Activated naive CD4-positive, alpha-beta T cell treated with anti-CD3 and anti-CD28 coated beads for 36 hours (primary cell): ENCODE data around the gene MOGAT2. TPM values are rescaled to one million over a fixed set of nuclear protein-coding genes. Genes with fewer than 3 reads are reported as not detected.

Experiments
- CTCF ChIA-PET: fragments of 350-600 bp; sonication (Branson Sonifier 250); formaldehyde crosslinking; loops from one replicate; lab custom pipeline; 2021; ENCODE audit warnings: antibody characterized with exemption; lab: Charles Lee
- DNase-seq: peaks from one replicate; pipeline ENCODE4 v3.0.0-alpha.2; 2020
- H3K27ac Mint-ChIP-seq: one replicate; pipeline ENCODE4 v1.8.0; 2021; ENCODE audit warnings: mild to moderate bottlenecking, mixed read lengths
- H3K27me3 Mint-ChIP-seq: one replicate; pipeline ENCODE4 v1.8.0; 2021; ENCODE audit warnings: low read depth, mixed read lengths
- H3K36me3 Mint-ChIP-seq: one replicate; pipeline ENCODE4 v1.8.0; 2021; ENCODE audit warnings: low read depth, mixed read lengths
- H3K4me1 Mint-ChIP-seq: one replicate; pipeline ENCODE4 v1.8.0; 2021; ENCODE audit warnings: low read depth, mixed read lengths
- H3K4me3 Mint-ChIP-seq: one replicate; pipeline ENCODE4 v1.8.0; 2021; ENCODE audit warnings: mild to moderate bottlenecking, moderate library complexity, mixed read lengths
- H3K9me3 Mint-ChIP-seq: one replicate; pipeline ENCODE4 v1.8.0; 2021; ENCODE audit warnings: mixed read lengths
- intact Hi-C: fragments of 100-400 bp; cut with micrococcal nuclease; formaldehyde crosslinking; loops from one replicate; pipeline ENCODE4 v1.15.1; 2023
- total RNA-seq, 2 experiments: library from RNA; stranded (reverse); gene quantifications; one replicate each; pipeline ENCODE4 v1.2.3, GENCODE V29; 2021

MOGAT2 gene
- total RNA-seq, 2 experiments from 2014 or later, result not detected

- Mint-ChIP-seq H3K4me1 (no peaks in the 10 kb centered on the region), H3K4me3 (no peak overlapping the region), H3K9me3 (no peaks in the 10 kb centered on the region), H3K27me3 (no peaks in the 10 kb centered on the region), H3K36me3 (no peaks in the 10 kb centered on the region), H3K27ac (no peak overlapping the region)
- CTCF ChIA-PET, result interaction anchor here (0.7 to 1.1 kb wide), 5 partner anchors 29 to 391 kb away, joined by 3 to 5 read pairs (median 4); no protein-coding TSS in a partner anchor
- intact Hi-C loops, result loop anchor here (2.0 to 5.0 kb wide), 2 partner anchors 81 to 595 kb away; no protein-coding TSS in a partner anchor
- no peak for DNase-seq
Measured at GRCh38 chr11:75721852-75722668, 4.4 kb downstream of the MOGAT2 start.

DNA sequence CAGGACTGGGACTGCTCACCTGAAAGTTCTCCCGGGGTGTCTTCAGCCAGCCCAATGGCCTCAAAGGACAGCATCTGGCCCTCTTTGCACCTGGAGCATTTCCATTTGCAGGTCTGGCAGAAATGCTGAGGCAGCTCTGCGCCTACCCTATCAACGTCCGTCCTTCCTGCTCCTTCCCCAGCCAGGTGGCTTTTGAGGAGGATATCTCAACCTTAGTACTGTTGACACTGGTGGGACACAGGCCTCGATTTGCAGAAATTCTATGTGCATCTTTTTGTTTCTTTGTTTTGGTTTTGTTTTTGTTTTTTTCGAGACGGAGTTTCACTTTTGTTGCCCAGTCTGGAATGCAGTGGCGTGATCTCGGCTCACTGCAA is 5.0 kb downstream of the MOGAT2 start:
- no peaks in the 10 kb centered on the region for H3K9me3 Mint-ChIP-seq
- no peaks in the 10 kb centered on the region for H3K4me1 Mint-ChIP-seq
- intact Hi-C loops, result loop anchor here (1.0 to 5.0 kb wide), 5 partner anchors 46 to 595 kb away; partner anchors contain the start of gene DGAT2
- no peak overlapping the region for H3K4me3 Mint-ChIP-seq
- no peak overlapping the region for H3K27ac Mint-ChIP-seq
- CTCF ChIA-PET, result interaction anchor here (0.6 to 1.2 kb wide), 9 partner anchors 12 to 429 kb away, joined by 3 to 5 read pairs (median 4); no protein-coding TSS in a partner anchor
- no peaks in the 10 kb centered on the region for H3K36me3 Mint-ChIP-seq
- H3K27me3 Mint-ChIP-seq, result no peaks in the 10 kb centered on the region
- DNase-seq, result no peak

DNA sequence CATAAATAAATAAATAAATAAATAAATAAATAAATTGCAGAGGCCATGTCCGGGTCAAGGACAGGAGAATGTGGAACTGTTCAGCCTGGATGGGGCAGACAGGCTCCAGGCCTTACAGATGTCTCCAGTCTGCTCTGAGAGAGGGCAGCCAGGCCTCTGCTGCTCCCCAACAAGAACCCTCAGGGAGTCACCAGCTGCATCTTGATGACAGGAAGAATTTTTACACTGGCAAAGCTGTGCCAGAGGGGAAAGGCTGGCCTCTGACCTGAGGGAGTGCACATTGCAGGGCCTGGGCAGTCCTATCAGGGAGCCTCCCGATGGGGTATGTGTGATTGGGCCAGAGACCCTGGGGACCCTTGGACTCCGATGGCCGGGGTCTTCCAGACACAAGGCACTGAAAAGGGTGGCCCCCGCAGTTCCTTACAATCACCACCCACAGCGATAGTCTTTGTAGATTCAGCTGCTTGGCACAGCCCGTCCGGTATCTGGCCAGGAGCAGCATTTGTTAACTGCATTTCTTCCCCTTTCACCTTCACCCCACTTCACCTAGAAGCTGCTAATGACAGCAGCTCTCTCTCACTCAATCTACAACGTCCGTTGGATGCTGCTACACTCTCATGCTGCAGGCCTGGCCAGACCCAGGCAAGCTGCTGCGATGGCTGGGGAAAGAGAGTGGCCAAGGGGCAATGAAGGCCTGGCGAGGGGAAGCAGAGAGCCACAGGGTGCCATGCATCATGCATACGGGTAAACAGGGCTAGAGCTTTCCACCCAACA is 8.1 kb downstream of the MOGAT2 start:
- no peak overlapping the region for H3K4me3 Mint-ChIP-seq
- CTCF ChIA-PET, result interaction anchor here (0.9 to 1.7 kb wide), 2 partner anchors 147 to 426 kb away, joined by 3 to 7 read pairs; no protein-coding TSS in a partner anchor

DNA sequence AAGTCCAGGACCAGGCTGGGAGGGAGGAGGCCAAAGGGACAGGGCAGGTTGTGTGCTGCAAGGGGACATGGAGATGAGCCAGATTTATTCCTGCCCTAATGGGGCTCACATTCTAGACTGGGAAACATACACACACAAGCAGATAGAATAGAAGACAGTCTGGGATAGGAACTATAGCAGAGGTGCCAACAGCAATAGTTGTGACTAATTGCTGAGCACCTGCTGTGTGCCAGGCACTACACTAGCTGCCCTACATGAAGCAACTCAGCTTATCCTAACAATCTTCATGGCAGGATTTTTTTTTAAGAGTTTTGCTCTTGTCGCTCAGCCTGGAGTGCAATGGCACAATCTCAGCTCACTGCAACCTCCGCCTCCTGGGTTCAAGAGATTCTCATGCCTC is 11.4 kb downstream of the MOGAT2 start:
- Mint-ChIP-seq H3K4me3 (no peak overlapping the region), H3K27ac (no peak overlapping the region), H3K36me3 (no peaks in the 10 kb centered on the region), H3K9me3 (no peaks in the 10 kb centered on the region), H3K4me1 (peaks cover 1% of the 10 kb centered on the region), H3K27me3 (no peaks in the 10 kb centered on the region)
- no peak for DNase-seq
- CTCF ChIA-PET, result interaction anchor here (2.4 kb wide), 1 partner anchor 23 kb away, joined by 6 read pairs; no protein-coding TSS in a partner anchor
- intact Hi-C loops, result no loop called here

More for the DNA sequence above, 8.1 kb downstream of the MOGAT2 start:
- Mint-ChIP-seq H3K27ac (no peak overlapping the region), H3K27me3 (no peaks in the 10 kb centered on the region), H3K9me3 (no peaks in the 10 kb centered on the region), H3K36me3 (no peaks in the 10 kb centered on the region), H3K4me1 (no peaks in the 10 kb centered on the region)
- DNase-seq, result no peak
- intact Hi-C loops, result no loop called here

DNA sequence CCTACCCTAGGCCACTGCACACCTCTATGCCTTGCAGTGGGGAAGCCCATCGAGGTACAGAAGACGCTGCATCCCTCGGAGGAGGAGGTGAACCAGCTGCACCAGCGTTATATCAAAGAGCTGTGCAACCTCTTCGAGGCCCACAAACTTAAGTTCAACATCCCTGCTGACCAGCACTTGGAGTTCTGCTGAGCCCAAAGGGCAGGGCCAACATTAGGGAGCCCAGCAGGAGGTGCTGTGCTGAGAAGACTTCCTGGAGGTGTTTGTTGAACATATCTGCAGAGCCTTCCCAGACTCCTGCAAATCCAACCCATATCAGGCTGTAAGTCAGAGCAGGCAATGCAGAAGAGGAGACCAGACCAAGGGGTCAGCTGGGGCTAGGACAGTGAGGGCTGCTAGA is 13.5 kb downstream of the MOGAT2 start:
- Mint-ChIP-seq H3K27ac (no peak overlapping the region), H3K36me3 (no peaks in the 10 kb centered on the region), H3K27me3 (no peaks in the 10 kb centered on the region), H3K4me3 (no peak overlapping the region), H3K9me3 (no peaks in the 10 kb centered on the region), H3K4me1 (peaks cover 2% of the 10 kb centered on the region)
- CTCF ChIA-PET, result interaction anchor here (1.4 kb wide), 1 partner anchor 47 kb away, joined by 3 read pairs; no protein-coding TSS in a partner anchor
- intact Hi-C loops, result no loop called here
- no peak for DNase-seq

- no peaks in the 10 kb centered on the region for H3K9me3 Mint-ChIP-seq
- H3K27ac Mint-ChIP-seq, result no peak overlapping the region
- intact Hi-C loops, result no loop called here
- peaks cover 4% of the 10 kb centered on the region for H3K27me3 Mint-ChIP-seq
- no peak overlapping the region for H3K4me3 Mint-ChIP-seq
- DNase-seq, result no peak
- CTCF ChIA-PET, result no interaction called here
- H3K4me1 Mint-ChIP-seq, result peaks cover 2% of the 10 kb centered on the region
- no peaks in the 10 kb centered on the region for H3K36me3 Mint-ChIP-seq
Measured at GRCh38 chr11:75733071-75733430, 15.4 kb downstream of the MOGAT2 start.

- Mint-ChIP-seq H3K9me3 (no peaks in the 10 kb centered on the region), H3K27me3 (peaks cover 4% of the 10 kb centered on the region), H3K4me1 (peaks cover 2% of the 10 kb centered on the region), H3K4me3 (no peak overlapping the region), H3K27ac (no peak overlapping the region), H3K36me3 (no peaks in the 10 kb centered on the region)
- DNase-seq, result peak; percentile 25
- CTCF ChIA-PET, result no interaction called here
- intact Hi-C loops, result no loop called here
Measured at GRCh38 chr11:75733431-75734107, 15.9 kb downstream of the MOGAT2 start.

DNA sequence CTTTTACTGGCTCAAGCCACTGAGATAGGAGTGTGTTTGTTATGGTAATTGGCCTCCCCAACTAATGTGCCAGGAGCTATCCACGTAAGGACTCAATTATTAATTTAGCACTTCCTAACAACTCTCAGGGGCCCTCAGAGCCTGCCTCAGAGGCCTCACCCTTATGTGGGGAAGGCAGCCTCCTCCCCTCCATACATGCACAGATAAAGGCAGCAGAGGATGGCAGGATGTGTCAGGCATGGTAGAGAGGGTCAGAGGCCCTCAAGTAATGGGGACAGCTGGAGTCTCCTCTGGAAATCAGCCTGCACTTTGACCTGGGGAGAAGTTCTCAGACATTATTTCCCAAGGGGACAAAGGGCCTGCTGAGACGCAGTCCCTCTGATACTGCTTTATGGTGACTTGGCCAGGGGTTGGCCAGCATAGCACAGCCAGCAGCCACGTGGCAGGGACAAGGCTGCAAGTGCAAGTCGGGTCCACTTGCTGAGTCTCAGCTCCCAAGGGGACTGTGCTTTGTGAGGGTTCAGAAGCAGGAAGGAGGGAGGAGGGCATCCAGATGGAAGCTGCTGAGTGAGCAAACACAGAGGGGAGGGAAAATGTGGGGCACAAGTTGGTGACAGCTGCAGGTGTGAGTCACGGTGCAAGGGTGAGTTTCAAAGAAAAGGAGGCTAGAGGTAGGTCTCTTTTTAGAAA is 17.0 kb downstream of the MOGAT2 start:
- intact Hi-C loops, result no loop called here
- CTCF ChIA-PET, result interaction anchor here (1.2 kb wide), 1 partner anchor 12 kb away, joined by 4 read pairs; no protein-coding TSS in a partner anchor

DNA sequence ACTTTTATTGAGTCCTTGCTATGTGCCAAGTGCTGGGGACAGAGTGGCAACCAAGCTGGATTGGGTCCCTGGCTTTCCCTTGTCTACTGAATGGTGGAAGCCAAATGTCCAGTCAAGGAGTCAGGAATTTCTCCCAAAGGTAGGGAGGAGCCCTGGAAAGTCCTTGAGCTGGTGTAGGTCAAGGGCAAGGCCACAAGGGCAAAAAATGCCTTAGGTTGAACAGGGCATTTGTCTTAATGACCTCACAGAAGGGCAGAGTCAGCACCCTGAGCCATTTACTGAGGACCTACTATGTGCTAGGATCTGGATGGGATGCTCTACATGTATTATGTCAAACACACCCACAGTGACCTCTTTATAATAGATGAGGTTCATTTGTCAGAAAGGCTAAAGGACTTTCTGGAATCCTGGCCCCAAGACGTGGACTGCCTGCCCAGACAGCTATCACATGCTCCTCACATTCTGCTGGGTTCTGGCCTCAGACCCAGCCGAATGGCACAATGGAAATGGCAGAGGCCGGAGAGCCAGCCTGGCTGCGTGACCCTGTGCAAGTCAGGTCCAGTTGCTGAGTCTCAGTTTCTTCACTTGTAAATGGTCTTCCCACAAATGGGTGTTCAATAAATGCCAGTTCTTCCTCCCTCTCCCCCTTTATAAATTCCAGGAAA is 17.7 kb downstream of the MOGAT2 start:
- CTCF ChIA-PET, result interaction anchor here (1.2 kb wide), 1 partner anchor 12 kb away, joined by 4 read pairs; no protein-coding TSS in a partner anchor
- intact Hi-C loops, result no loop called here
- peaks cover 2% of the 10 kb centered on the region for H3K4me1 Mint-ChIP-seq
- H3K27me3 Mint-ChIP-seq, result peaks cover 4% of the 10 kb centered on the region
- no peaks in the 10 kb centered on the region for H3K36me3 Mint-ChIP-seq
- H3K4me3 Mint-ChIP-seq, result no peak overlapping the region
- H3K27ac Mint-ChIP-seq, result no peak overlapping the region
- no peaks in the 10 kb centered on the region for H3K9me3 Mint-ChIP-seq
- DNase-seq, result no peak

More for the DNA sequence above, 17.0 kb downstream of the MOGAT2 start:
- DNase-seq, result no peak
- H3K9me3 Mint-ChIP-seq, result no peaks in the 10 kb centered on the region
- H3K4me3 Mint-ChIP-seq, result no peak overlapping the region
- H3K27ac Mint-ChIP-seq, result no peak overlapping the region
- H3K27me3 Mint-ChIP-seq, result peaks cover 4% of the 10 kb centered on the region
- peaks cover 2% of the 10 kb centered on the region for H3K4me1 Mint-ChIP-seq
- no peaks in the 10 kb centered on the region for H3K36me3 Mint-ChIP-seq

DNA sequence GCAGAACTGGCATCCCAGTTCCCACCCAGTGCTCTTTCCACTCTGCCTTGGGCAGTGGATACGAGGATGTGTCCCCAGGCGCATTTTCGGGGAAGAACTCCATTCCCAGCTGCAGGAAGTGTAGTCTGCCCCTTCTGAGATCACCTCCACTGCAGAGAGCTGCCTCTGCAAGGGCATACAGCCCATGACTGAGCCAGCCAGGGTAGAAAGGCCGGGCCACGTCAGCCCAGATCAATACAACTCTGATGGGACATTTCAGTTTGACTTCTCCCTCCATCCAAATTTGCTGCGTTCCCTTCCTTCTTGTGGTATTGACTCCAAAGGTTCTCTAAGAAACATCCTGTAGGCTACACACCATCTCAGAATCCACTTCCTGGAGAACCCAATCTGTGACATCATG is 19.7 kb downstream of the MOGAT2 start:
- H3K36me3 Mint-ChIP-seq, result no peaks in the 10 kb centered on the region
- no peak overlapping the region for H3K27ac Mint-ChIP-seq
- intact Hi-C loops, result no loop called here
- H3K4me1 Mint-ChIP-seq, result peaks cover 2% of the 10 kb centered on the region
- CTCF ChIA-PET, result no interaction called here
- H3K9me3 Mint-ChIP-seq, result no peaks in the 10 kb centered on the region
- H3K4me3 Mint-ChIP-seq, result no peak overlapping the region
- peaks cover 6% of the 10 kb centered on the region for H3K27me3 Mint-ChIP-seq
- no peak for DNase-seq

- Mint-ChIP-seq H3K4me1 (no peaks in the 10 kb centered on the region), H3K27me3 (peaks cover 6% of the 10 kb centered on the region), H3K9me3 (no peaks in the 10 kb centered on the region), H3K4me3 (no peak overlapping the region), H3K36me3 (no peaks in the 10 kb centered on the region), H3K27ac (no peak overlapping the region)
- intact Hi-C loops, result no loop called here
- CTCF ChIA-PET, result no interaction called here
- DNase-seq, result no peak
Measured at GRCh38 chr11:75740681-75741080, 23.0 kb downstream of the MOGAT2 start.
